ENCODE data around the gene ADK. TPM values are rescaled to one million over a fixed set of nuclear protein-coding genes. Genes with fewer than 3 reads are reported as not detected.

ADK gene
- polyA plus RNA-seq, 2 donors, result 27.3 to 45.2 TPM

DNA sequence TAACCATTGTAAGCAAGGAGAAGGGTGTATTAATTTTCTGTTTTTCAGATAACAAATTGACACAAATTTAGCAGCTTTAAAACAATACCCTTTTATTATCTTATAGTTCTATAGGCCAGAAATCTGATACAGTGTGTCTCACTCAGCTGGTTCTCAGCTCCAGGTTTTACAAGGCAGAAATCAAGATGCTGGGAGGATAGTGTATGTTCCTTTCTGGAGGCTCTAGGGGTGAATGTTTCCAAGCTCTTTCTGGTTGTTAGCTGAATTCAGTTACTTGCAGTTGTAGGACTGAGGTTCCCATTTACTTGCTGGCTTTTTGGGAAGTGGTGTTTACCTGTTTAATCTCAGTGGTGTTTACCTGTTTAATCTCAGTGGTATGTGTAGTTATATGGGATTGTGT is 125.4 kb downstream of the ADK start:
- Histone ChIP-seq H3K9me3 (ENCODE audit: control insufficient read depth in 2 of 2, insufficient read depth in 1 of 2, low read depth in 1 of 2, low read length in 1 of 2) (no peaks in the 10 kb centered on the region), H3K27me3 (ENCODE audit: control insufficient read depth in 1 of 2, insufficient read depth in 2 of 2, low read length in 2 of 2) (no peaks in the 10 kb centered on the region), H3K4me3 (ENCODE audit: low read depth in 1 of 2, low read length in 2 of 2) (no peak overlapping the region), H3K4me1 (ENCODE audit: control insufficient read depth in 2 of 2, insufficient read depth in 2 of 2, low read length in 1 of 2) (no peaks in the 10 kb centered on the region), H3K36me3 (ENCODE audit: control insufficient read depth in 2 of 2, insufficient read depth in 2 of 2, low read length in 1 of 2) (no peaks in the 10 kb centered on the region), H3K27ac (ENCODE audit: low read depth in 2 of 2, low read length in 1 of 2) (no peak overlapping the region)

DNA sequence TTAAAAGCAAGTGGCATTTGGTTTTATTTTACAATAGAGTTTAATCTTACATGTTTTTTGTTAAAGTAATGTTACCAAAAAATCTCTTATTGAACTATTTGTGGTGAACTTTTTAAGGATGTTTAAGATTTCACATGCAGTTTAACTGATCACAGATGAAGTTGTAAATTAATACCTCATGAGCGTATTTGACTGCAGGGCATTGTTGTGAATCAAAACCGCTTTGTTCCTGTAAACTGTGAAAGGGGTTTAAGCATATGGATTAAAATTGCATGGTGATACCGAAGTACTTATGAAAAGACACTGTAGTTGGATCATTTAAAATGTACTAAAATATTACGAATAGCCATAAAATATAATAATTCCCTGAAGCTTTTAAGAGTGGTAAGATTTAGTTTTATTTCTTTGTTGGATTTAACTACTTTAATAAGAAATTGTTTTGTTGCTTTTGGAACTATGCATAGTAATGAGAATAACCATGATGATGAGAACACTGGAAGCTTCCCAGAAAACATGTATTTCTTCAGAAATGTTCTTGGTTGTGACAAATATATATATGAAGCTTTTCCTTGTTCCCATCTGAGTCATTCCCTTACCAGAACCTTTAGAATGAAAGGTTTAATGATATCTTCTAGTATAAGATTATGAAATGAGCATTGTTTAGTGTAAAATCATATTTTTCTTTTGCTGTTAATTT is 131.3 kb downstream of the ADK start:
- Histone ChIP-seq H3K9me3 (ENCODE audit: control insufficient read depth in 2 of 2, insufficient read depth in 1 of 2, low read depth in 1 of 2, low read length in 1 of 2) (no peaks in the 10 kb centered on the region), H3K4me3 (ENCODE audit: low read depth in 1 of 2, low read length in 2 of 2) (no peak overlapping the region), H3K36me3 (ENCODE audit: control insufficient read depth in 2 of 2, insufficient read depth in 2 of 2, low read length in 1 of 2) (no peaks in the 10 kb centered on the region), H3K27ac (ENCODE audit: low read depth in 2 of 2, low read length in 1 of 2) (no peak overlapping the region), H3K27me3 (ENCODE audit: control insufficient read depth in 1 of 2, insufficient read depth in 2 of 2, low read length in 2 of 2) (no peaks in the 10 kb centered on the region), H3K4me1 (ENCODE audit: control insufficient read depth in 2 of 2, insufficient read depth in 2 of 2, low read length in 1 of 2) (no peaks in the 10 kb centered on the region)
- WGBS, 2 donors, result 55 to 79% methylated on average over 4 of the region's 4 CpGs

DNA sequence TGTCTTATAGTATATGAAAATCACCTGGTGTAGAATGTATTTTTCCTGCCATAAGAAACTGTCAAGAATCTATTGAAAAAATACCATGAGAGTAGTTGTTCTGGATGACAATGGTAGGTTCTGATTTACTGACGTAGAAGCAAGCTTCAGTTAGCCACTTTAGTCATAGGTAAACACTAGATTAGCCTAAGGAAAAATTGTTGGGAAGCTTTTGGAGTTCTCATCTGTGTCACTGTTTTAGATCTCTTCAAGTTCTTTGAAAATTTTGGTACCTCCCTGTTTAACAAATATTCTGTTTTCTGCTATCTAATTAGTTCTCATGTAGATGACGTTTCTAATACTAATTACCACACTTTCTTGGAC is 131.8 kb downstream of the ADK start:
- Histone ChIP-seq H3K4me1 (ENCODE audit: control insufficient read depth in 2 of 2, insufficient read depth in 2 of 2, low read length in 1 of 2) (no peaks in the 10 kb centered on the region), H3K27ac (ENCODE audit: low read depth in 2 of 2, low read length in 1 of 2) (no peak overlapping the region), H3K36me3 (ENCODE audit: control insufficient read depth in 2 of 2, insufficient read depth in 2 of 2, low read length in 1 of 2) (no peaks in the 10 kb centered on the region), H3K27me3 (ENCODE audit: control insufficient read depth in 1 of 2, insufficient read depth in 2 of 2, low read length in 2 of 2) (no peaks in the 10 kb centered on the region), H3K4me3 (ENCODE audit: low read depth in 1 of 2, low read length in 2 of 2) (no peak overlapping the region), H3K9me3 (ENCODE audit: control insufficient read depth in 2 of 2, insufficient read depth in 1 of 2, low read depth in 1 of 2, low read length in 1 of 2) (no peaks in the 10 kb centered on the region)
- WGBS, 2 donors, result 59 to 73% methylated on average over 2 of the region's 2 CpGs

DNA sequence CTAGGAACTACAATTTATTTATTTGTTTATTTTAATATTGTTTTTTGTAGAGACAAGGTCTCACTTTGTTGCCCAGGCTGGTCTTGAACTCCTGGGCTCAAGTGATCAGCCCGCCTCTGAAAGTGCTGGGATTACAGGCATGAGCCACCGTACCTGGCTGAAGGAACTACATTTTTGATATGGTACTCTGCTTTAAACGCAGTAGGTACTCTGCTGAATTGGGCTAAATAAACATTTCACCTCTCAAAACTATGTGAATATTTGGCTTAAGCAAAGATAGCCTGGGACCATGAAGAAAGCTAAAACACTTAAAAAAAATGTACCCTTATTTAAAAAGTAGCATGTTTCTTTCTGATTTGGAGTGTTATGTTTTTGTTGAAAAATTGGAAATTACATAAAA is 138.2 kb downstream of the ADK start:
- H3K27ac ChIP-seq (ENCODE audit: low read depth in 2 of 2, low read length in 1 of 2), result no peak overlapping the region
- WGBS, 2 donors, result 70 to 72% methylated on average over 3 of the region's 3 CpGs
- no peaks in the 10 kb centered on the region for H3K36me3 ChIP-seq (ENCODE audit: control insufficient read depth in 2 of 2, insufficient read depth in 2 of 2, low read length in 1 of 2)
- no peaks in the 10 kb centered on the region for H3K4me1 ChIP-seq (ENCODE audit: control insufficient read depth in 2 of 2, insufficient read depth in 2 of 2, low read length in 1 of 2)
- H3K4me3 ChIP-seq (ENCODE audit: low read depth in 1 of 2, low read length in 2 of 2), result no peak overlapping the region
- H3K9me3 ChIP-seq (ENCODE audit: control insufficient read depth in 2 of 2, insufficient read depth in 1 of 2, low read depth in 1 of 2, low read length in 1 of 2), result no peaks in the 10 kb centered on the region
- H3K27me3 ChIP-seq (ENCODE audit: control insufficient read depth in 1 of 2, insufficient read depth in 2 of 2, low read length in 2 of 2), result no peaks in the 10 kb centered on the region

DNA sequence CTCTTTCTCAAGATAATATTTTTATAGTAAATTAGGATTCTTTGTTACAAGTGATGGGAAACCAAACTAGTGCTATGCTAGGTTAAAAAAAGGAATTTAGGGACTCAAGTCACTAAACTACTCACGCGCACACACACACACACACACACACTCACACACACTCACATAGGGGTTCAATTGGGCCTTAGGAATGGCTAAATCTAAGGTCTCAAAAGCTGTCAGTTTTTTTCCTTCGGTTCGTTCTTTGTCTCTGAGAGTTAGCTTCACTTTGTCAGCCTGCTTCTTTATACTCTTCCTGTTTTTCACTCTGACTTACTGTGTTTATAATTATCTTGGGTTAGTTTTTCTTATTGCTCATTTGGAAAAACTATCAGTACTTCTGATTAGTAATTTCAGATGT is 138.9 kb downstream of the ADK start:
- Histone ChIP-seq H3K36me3 (ENCODE audit: control insufficient read depth in 2 of 2, insufficient read depth in 2 of 2, low read length in 1 of 2) (no peaks in the 10 kb centered on the region), H3K4me3 (ENCODE audit: low read depth in 1 of 2, low read length in 2 of 2) (no peak overlapping the region), H3K27me3 (ENCODE audit: control insufficient read depth in 1 of 2, insufficient read depth in 2 of 2, low read length in 2 of 2) (no peaks in the 10 kb centered on the region), H3K27ac (ENCODE audit: low read depth in 2 of 2, low read length in 1 of 2) (peak overlapping the region in 1 of 2 donors; percentile 42), H3K4me1 (ENCODE audit: control insufficient read depth in 2 of 2, insufficient read depth in 2 of 2, low read length in 1 of 2) (no peaks in the 10 kb centered on the region), H3K9me3 (ENCODE audit: control insufficient read depth in 2 of 2, insufficient read depth in 1 of 2, low read depth in 1 of 2, low read length in 1 of 2) (no peaks in the 10 kb centered on the region)
- WGBS, 2 donors, result 52 to 61% methylated on average over 4 of the region's 4 CpGs

DNA sequence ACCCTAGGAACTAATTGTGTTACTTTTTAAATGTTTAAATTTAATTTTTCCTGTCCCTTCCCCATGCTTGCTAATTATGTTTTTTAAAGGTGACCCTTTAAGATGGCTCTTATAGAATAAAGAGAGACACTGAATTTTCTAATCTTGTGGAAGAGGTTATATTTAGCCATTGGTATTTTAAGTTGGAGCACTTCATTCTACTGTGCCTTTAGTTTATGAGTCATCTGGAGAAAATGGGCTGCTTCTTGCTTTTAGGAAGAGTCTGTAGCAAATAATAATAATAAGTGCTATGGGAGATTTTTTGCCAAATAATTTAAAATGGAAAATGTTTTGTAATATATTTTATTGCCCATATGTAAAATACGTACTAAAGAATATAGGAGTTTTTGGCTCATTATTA is 139.7 kb downstream of the ADK start:
- whole genome bisulfite sequencing, 2 donors, result 77 to 81% methylated on average over 1 of the region's 1 CpG
- no peaks in the 10 kb centered on the region for H3K36me3 ChIP-seq (ENCODE audit: control insufficient read depth in 2 of 2, insufficient read depth in 2 of 2, low read length in 1 of 2)

DNA sequence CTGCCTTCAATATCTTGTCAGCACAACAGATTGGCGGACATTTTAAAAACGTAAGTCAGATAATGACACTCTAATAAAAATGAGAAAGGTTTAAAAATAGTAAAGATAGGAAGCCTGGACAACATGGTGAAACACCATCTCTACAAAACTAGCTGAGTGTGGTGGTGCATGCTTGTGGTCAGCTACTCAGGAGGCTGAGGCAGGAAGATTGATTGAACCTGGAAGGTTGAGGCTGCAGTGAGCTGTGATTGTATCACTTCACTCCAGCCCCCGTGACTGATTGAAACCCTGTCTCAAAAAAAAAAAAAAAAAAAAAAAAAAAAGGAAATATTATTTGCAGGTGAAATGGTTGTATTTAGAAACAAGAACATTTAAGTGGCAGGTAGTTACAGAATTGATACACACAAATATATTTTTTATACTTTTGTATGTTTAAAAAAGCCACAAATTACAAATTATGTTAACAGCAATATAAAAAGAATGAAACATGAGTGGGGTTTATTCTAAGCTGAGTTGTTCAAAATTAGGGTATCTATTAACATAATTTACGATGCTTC is 141.9 kb downstream of the ADK start:
- Histone ChIP-seq H3K4me3 (ENCODE audit: low read depth in 1 of 2, low read length in 2 of 2) (no peak overlapping the region), H3K4me1 (ENCODE audit: control insufficient read depth in 2 of 2, insufficient read depth in 2 of 2, low read length in 1 of 2) (no peaks in the 10 kb centered on the region), H3K36me3 (ENCODE audit: control insufficient read depth in 2 of 2, insufficient read depth in 2 of 2, low read length in 1 of 2) (no peaks in the 10 kb centered on the region), H3K9me3 (ENCODE audit: control insufficient read depth in 2 of 2, insufficient read depth in 1 of 2, low read depth in 1 of 2, low read length in 1 of 2) (no peaks in the 10 kb centered on the region), H3K27me3 (ENCODE audit: control insufficient read depth in 1 of 2, insufficient read depth in 2 of 2, low read length in 2 of 2) (no peaks in the 10 kb centered on the region), H3K27ac (ENCODE audit: low read depth in 2 of 2, low read length in 1 of 2) (no peak overlapping the region)
- WGBS, 2 donors, result 86 to 91% methylated on average over 4 of the region's 4 CpGs

More for the DNA sequence above, 139.7 kb downstream of the ADK start:
- no peak overlapping the region for H3K4me3 ChIP-seq (ENCODE audit: low read depth in 1 of 2, low read length in 2 of 2)
- H3K27me3 ChIP-seq (ENCODE audit: control insufficient read depth in 1 of 2, insufficient read depth in 2 of 2, low read length in 2 of 2), result no peaks in the 10 kb centered on the region
- H3K27ac ChIP-seq (ENCODE audit: low read depth in 2 of 2, low read length in 1 of 2), result no peak overlapping the region
- no peaks in the 10 kb centered on the region for H3K4me1 ChIP-seq (ENCODE audit: control insufficient read depth in 2 of 2, insufficient read depth in 2 of 2, low read length in 1 of 2)
- H3K9me3 ChIP-seq (ENCODE audit: control insufficient read depth in 2 of 2, insufficient read depth in 1 of 2, low read depth in 1 of 2, low read length in 1 of 2), result no peaks in the 10 kb centered on the region

DNA sequence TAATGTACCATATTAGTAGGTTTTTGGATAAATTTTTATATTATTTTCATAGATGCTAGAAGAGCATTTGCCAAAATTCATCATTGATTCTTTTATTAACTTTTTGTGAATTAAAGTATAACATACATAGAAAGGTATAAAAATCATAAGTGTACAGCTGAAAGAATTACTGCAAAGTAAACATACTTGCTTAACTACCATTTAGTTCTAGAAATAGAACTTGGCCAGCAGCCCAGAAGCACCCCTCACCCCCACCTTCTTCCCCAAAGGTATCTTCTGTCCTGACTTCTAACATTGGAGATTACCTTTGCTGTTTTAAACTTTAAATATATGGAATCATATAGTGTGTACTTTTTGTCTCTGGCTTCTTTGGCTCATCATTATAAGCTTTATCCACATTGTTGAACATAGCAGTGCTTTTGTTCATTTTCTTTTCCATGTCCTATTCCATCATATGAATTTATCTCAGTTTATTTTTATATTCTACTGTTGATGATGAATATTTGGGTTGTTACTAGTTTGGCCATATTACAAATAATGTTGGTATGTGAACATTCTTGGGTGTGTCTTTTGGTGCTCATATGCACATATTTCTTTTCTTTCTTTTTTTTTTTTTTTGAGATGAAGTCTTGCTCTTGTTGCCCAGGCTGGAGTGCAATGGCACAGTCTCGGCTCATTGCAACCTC is 142.8 kb downstream of the ADK start:
- Histone ChIP-seq H3K27me3 (ENCODE audit: control insufficient read depth in 1 of 2, insufficient read depth in 2 of 2, low read length in 2 of 2) (no peaks in the 10 kb centered on the region), H3K4me1 (ENCODE audit: control insufficient read depth in 2 of 2, insufficient read depth in 2 of 2, low read length in 1 of 2) (no peaks in the 10 kb centered on the region), H3K27ac (ENCODE audit: low read depth in 2 of 2, low read length in 1 of 2) (no peak overlapping the region), H3K4me3 (ENCODE audit: low read depth in 1 of 2, low read length in 2 of 2) (no peak overlapping the region), H3K36me3 (ENCODE audit: control insufficient read depth in 2 of 2, insufficient read depth in 2 of 2, low read length in 1 of 2) (no peaks in the 10 kb centered on the region), H3K9me3 (ENCODE audit: control insufficient read depth in 2 of 2, insufficient read depth in 1 of 2, low read depth in 1 of 2, low read length in 1 of 2) (no peaks in the 10 kb centered on the region)
- WGBS, 2 donors, result 47 to 73% methylated on average over 1 of the region's 1 CpG

DNA sequence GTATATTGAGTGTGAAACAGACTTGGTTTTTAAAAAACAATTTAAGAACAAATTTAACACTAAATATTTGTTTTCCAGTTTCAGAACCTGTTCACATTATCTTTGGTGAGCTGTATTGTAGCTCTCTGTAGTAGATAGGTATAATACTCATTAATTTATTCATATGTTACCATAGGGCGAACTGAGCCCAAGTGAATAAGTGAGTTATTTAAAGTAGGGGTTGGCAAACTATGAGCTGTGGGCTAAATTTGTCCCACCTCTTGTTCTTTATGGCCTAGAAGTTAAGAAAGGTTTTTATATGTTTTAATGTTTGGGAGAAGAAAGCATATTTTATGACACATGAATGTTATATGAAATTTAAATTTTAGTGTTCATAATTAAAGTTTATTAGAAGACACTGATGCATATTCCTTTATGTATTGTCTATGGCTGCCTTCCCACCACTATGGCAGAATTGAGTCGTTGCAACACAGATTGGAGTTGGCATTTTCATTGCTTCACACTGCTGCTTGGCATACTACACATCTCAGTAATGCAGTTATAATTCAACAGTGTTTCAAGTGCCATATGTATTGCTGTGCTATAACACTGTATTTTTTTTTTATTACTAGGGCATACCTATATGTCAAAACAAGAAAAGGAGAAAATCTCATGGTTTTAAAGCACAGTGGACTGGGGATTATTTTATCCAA is 146.5 kb downstream of the ADK start:
- 89 to 92% methylated on average over 2 of the region's 2 CpGs for WGBS, 2 donors
- H3K27ac ChIP-seq (ENCODE audit: low read depth in 2 of 2, low read length in 1 of 2), result no peak overlapping the region
- no peaks in the 10 kb centered on the region for H3K9me3 ChIP-seq (ENCODE audit: control insufficient read depth in 2 of 2, insufficient read depth in 1 of 2, low read depth in 1 of 2, low read length in 1 of 2)
- H3K36me3 ChIP-seq (ENCODE audit: control insufficient read depth in 2 of 2, insufficient read depth in 2 of 2, low read length in 1 of 2), result no peaks in the 10 kb centered on the region
- H3K4me1 ChIP-seq (ENCODE audit: control insufficient read depth in 2 of 2, insufficient read depth in 2 of 2, low read length in 1 of 2), result no peaks in the 10 kb centered on the region
- H3K4me3 ChIP-seq (ENCODE audit: low read depth in 1 of 2, low read length in 2 of 2), result no peak overlapping the region
- H3K27me3 ChIP-seq (ENCODE audit: control insufficient read depth in 1 of 2, insufficient read depth in 2 of 2, low read length in 2 of 2), result no peaks in the 10 kb centered on the region
